Glutamatergic neuron (in vitro differentiated cells): ENCODE results near the gene PLEKHB2. TPM values are rescaled to one million over a fixed set of nuclear protein-coding genes. Genes with fewer than 3 reads are reported as not detected.
"Not testable (repeated sequence)": the region's sequence is repeated elsewhere in the genome, so short reads cannot be mapped to it uniquely, and the experiment has no call there.

Source experiments
- DNase-seq: peaks from one replicate; pipeline ENCODE4 v3.0.0; 2022
- H3K27ac Mint-ChIP-seq: one replicate; pipeline ENCODE4 v1.8.0; 2020; ENCODE audit warnings: mild to moderate bottlenecking, mixed read lengths, inconsistent platforms; ENCODE audit not compliant: unreplicated experiment
- H3K27me3 Mint-ChIP-seq: one replicate; pipeline ENCODE4 v1.8.0; 2020; ENCODE audit warnings: mild to moderate bottlenecking, moderate library complexity, mixed read lengths, inconsistent platforms; ENCODE audit not compliant: unreplicated experiment
- H3K36me3 Mint-ChIP-seq: one replicate; pipeline ENCODE4 v1.8.0; 2020; ENCODE audit warnings: mild to moderate bottlenecking, mixed read lengths, inconsistent platforms; ENCODE audit not compliant: unreplicated experiment
- H3K4me1 Mint-ChIP-seq: one replicate; pipeline ENCODE4 v1.8.0; 2020; ENCODE audit warnings: mild to moderate bottlenecking, low read depth, mixed read lengths, inconsistent platforms; ENCODE audit not compliant: unreplicated experiment
- H3K4me3 Mint-ChIP-seq: one replicate; pipeline ENCODE4 v1.8.0; 2020; ENCODE audit warnings: mild to moderate bottlenecking, mixed read lengths, inconsistent platforms; ENCODE audit not compliant: unreplicated experiment
- H3K9me3 Mint-ChIP-seq: one replicate; pipeline ENCODE4 v1.8.0; 2020; ENCODE audit warnings: mild to moderate bottlenecking, moderate library complexity, mixed read lengths, inconsistent platforms; ENCODE audit not compliant: unreplicated experiment
- total RNA-seq: library from RNA; stranded (reverse); fragmentation: NEBNext Ultra II Directional; extraction: Animal tissue kit (Norgen Biotek cat#: 25700); gene quantifications from one replicate; pipeline ENCODE4 v1.2.1, GENCODE V29; 2021; ENCODE audit not compliant: unreplicated experiment

Gene PLEKHB2
- total RNA-seq, 1 donor from 2014 or later: 42.4 TPM

- H3K4me1 Mint-ChIP-seq, DNase-seq, H3K27ac Mint-ChIP-seq, H3K9me3 Mint-ChIP-seq, H3K4me3 Mint-ChIP-seq, H3K27me3 Mint-ChIP-seq, H3K36me3 Mint-ChIP-seq: not testable (repeated sequence)
These were observed 88.3 kb downstream of the PLEKHB2 start for GRCh38 chr2:131193421-131193820.

DNA sequence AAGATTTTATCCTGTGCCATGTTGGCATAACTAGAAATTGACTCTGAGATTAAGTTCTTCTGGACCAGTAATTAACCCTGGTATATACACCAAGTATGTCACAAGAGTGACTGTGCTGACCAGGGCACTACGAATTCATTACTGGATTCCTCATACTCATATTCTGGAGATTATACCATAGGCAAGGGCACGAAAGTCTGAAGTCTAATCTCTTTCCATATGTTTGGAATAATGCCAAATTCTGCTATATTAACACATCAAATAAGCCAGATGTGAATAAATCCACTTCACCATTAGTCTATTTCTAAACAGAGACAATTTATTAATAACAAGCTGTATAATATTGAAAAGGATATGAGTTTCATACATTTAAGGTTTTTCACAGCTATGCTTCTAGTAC, 91.0 kb downstream of the PLEKHB2 start:
- not testable (repeated sequence) for DNase-seq, H3K27me3 Mint-ChIP-seq, H3K4me1 Mint-ChIP-seq, H3K36me3 Mint-ChIP-seq, H3K9me3 Mint-ChIP-seq, H3K27ac Mint-ChIP-seq, H3K4me3 Mint-ChIP-seq

Other genes starting within 250 kb of the PLEKHB2 start
- 118 TPM for gene FAM168B, start 11.9 kb upstream of the PLEKHB2 start, total RNA-seq
- 1.4 TPM for gene POTEE, start 104.2 kb downstream of the PLEKHB2 start, total RNA-seq